ENCODE data around the gene LRRN2. TPM values are rescaled to one million over a fixed set of nuclear protein-coding genes. Genes with fewer than 3 reads are reported as not detected.

Gene LRRN2
- total RNA-seq, 1 donor from 2014 or later: 3.9 TPM

- no peak for TF ChIP-seq CTCF (IDR thresholded peaks at IDR 0.05; ENCODE audit: unreplicated experiment)
- Mint-ChIP-seq H3K27ac (no peak overlapping the region), H3K4me3 (no peak overlapping the region), H3K36me3 (no peaks in the 10 kb centered on the region), H3K27me3 (ENCODE audit: low read depth) (peaks cover 34% of the 10 kb centered on the region), H3K9me3 (no peaks in the 10 kb centered on the region), H3K4me1 (peaks cover 4% of the 10 kb centered on the region)
- DNase-seq (ENCODE audit: low spot score in 2 of 2, unreplicated experiment in 2 of 2): no peak
These were observed 87.1 kb downstream of the LRRN2 start for GRCh38 chr1:204598319-204598969.

- no peak overlapping the region for H3K27ac Mint-ChIP-seq
These were observed 93.1 kb downstream of the LRRN2 start for GRCh38 chr1:204592246-204592948.

GRCh38 chr1:204591473-204592090 is 94.0 kb downstream of the LRRN2 start:
- no peak for DNase-seq (ENCODE audit: low spot score in 2 of 2, unreplicated experiment in 2 of 2)
- no peaks in the 10 kb centered on the region for H3K36me3 Mint-ChIP-seq
- no peak overlapping the region for H3K4me3 Mint-ChIP-seq
- H3K27ac Mint-ChIP-seq: no peak overlapping the region
- no peaks in the 10 kb centered on the region for H3K27me3 Mint-ChIP-seq (ENCODE audit: low read depth)
- H3K9me3 Mint-ChIP-seq: no peaks in the 10 kb centered on the region
- H3K4me1 Mint-ChIP-seq: peaks cover 23% of the 10 kb centered on the region
- TF ChIP-seq CTCF (IDR thresholded peaks at IDR 0.05; ENCODE audit: unreplicated experiment): no peak

More at GRCh38 chr1:204592246-204592948, 93.1 kb downstream of the LRRN2 start:
- Mint-ChIP-seq H3K4me3 (no peak overlapping the region), H3K9me3 (no peaks in the 10 kb centered on the region), H3K4me1 (peaks cover 23% of the 10 kb centered on the region), H3K27me3 (ENCODE audit: low read depth) (no peaks in the 10 kb centered on the region), H3K36me3 (no peaks in the 10 kb centered on the region)
- DNase-seq (ENCODE audit: low spot score in 2 of 2, unreplicated experiment in 2 of 2): no peak
- TF ChIP-seq CTCF (IDR thresholded peaks at IDR 0.05; ENCODE audit: unreplicated experiment): no peak

- DNase-seq (ENCODE audit: low spot score in 2 of 2, unreplicated experiment in 2 of 2): no peak
- no peak for TF ChIP-seq CTCF (IDR thresholded peaks at IDR 0.05; ENCODE audit: unreplicated experiment)
- no peak overlapping the region for H3K27ac Mint-ChIP-seq
- H3K4me1 Mint-ChIP-seq: peaks cover 23% of the 10 kb centered on the region
- H3K4me3 Mint-ChIP-seq: no peak overlapping the region
- H3K27me3 Mint-ChIP-seq (ENCODE audit: low read depth): no peaks in the 10 kb centered on the region
- no peaks in the 10 kb centered on the region for H3K9me3 Mint-ChIP-seq
- no peaks in the 10 kb centered on the region for H3K36me3 Mint-ChIP-seq
These were observed 96.0 kb downstream of the LRRN2 start for GRCh38 chr1:204589409-204590038.

- Mint-ChIP-seq H3K27ac (no peak overlapping the region), H3K9me3 (no peaks in the 10 kb centered on the region), H3K36me3 (no peaks in the 10 kb centered on the region), H3K4me1 (peaks cover 23% of the 10 kb centered on the region), H3K27me3 (ENCODE audit: low read depth) (no peaks in the 10 kb centered on the region), H3K4me3 (no peak overlapping the region)
- TF ChIP-seq CTCF (IDR thresholded peaks at IDR 0.05; ENCODE audit: unreplicated experiment): no peak
- DNase-seq (ENCODE audit: low spot score in 2 of 2, unreplicated experiment in 2 of 2): no peak
These were observed 96.7 kb downstream of the LRRN2 start for GRCh38 chr1:204588826-204589225.

All from mesothelial cell of epicardium (in vitro differentiated cells).